ENCODE data around the gene ANXA10.
"Not testable (repeated sequence)": the region's sequence is repeated elsewhere in the genome, so short reads cannot be mapped to it uniquely, and the experiment has no call there.

Gene ANXA10

GRCh38 chr4:168092176-168092712, at the start of gene ANXA10:
Gene ANXA10 (plus strand): TSS chr4:168092537. CDS start chr4:168092701, 164 bp downstream.
- DNase-seq, result no peak

GRCh38 chr4:168045354-168045753, 47.0 kb upstream of the ANXA10 start:
- no peak for DNase-seq

DNA sequence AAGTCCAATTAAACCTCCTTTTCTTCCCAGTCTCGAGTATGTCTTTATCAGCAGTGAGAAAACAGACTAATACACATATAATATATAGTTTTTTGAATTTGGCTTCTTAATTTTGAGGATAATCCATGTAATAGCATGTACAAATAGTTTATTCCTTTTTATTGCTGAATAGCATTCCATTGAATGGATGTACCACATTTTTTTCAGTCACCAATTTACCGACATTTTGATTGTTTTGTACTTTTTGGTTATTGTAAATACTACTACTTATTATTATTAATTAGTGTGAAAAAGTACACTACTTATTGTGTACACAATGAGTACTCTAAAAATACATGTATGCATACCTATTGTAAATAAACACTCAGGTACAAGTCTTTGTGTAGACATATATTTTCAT, 42.3 kb upstream of the ANXA10 start:
- DNase-seq, result no peak

- DNase-seq, result no peak
These were observed 40.8 kb upstream of the ANXA10 start for GRCh38 chr4:168051526-168051925.

DNA sequence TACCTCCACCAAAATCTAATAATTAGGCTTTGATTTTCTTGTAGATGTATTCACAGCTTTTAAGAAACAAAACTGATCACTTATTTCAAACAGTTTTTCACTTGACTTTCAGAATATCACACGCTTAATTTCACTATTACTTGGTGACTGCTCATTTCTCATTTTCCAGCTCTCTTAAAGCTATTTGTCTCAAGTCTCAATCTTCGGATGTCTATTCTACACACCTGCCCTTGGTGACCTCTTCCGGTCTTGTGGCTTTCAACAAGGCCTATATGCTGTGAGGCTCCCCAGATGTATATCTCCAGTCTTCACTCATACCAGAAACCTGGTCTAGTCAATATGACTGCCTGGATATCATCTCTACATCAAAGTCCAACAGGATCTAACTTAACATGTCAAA, 34.9 kb upstream of the ANXA10 start:
- no peak for DNase-seq

GRCh38 chr4:168059251-168059650, 33.1 kb upstream of the ANXA10 start:
- DNase-seq, result peak; percentile 75

- no peak for DNase-seq
These were observed 29.3 kb upstream of the ANXA10 start for GRCh38 chr4:168063031-168063430.

GRCh38 chr4:168070903-168071302, 21.4 kb upstream of the ANXA10 start:
- no peak for DNase-seq

GRCh38 chr4:168071304-168071703, 21.0 kb upstream of the ANXA10 start:
- no peak for DNase-seq

- DNase-seq, result no peak
These were observed 17.5 kb upstream of the ANXA10 start for GRCh38 chr4:168074861-168075260.

DNA sequence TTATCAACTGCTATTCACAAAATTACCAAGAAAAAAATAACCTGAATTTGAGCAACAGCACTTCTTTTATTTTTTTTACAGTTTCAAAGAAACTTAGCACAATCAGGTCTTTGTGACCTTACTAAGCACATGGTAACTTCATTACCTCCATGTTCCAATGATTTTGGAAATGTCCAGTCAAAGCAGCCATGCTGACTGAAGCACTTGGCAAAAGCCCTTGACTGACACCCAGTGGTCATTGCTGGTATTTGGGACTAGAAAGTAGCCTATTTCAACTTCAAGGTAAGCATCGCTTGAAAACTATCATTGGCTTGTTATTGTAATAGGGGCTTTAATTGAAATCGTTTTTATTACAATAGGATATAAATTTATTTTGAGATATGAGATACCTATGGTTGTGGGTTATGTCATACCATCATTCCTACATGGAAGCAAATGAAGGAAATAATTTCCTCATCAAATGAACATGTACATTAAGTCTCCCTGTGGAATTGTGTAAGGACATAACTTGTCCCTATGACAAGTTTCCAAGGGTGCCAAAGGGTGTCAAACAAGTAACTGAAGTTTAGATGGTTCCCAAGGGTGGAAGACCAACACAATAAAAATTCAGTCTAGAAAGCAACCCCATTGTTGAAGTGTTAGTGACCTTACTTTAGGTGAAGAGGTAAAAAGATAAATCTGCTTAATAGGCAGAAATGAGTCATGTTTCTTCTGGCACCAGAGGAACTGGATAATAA, 15.2 kb upstream of the ANXA10 start:
- peak; percentile 35 for DNase-seq

- no peak for DNase-seq
These were observed 14.6 kb upstream of the ANXA10 start for GRCh38 chr4:168077726-168078239.

DNA sequence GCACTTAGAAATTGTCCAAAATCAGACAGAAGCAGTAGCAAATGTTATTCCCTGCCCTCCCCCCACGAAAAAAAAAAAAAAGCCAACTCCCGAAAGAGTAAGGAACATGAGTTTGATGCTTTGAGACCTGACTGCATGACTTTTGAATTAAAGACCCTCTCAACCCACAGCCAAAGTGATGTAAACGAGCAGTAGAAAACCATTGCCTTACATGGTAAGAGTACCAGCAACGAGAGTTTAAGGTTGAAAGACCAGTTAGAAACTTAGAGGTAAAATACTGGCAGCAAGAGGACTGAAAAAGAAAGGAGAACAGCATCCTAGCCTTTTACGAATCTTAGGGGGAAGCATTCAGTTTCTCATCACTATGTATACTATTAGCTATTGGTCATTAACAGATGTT, 10.0 kb upstream of the ANXA10 start:
- DNase-seq, result no peak

DNA sequence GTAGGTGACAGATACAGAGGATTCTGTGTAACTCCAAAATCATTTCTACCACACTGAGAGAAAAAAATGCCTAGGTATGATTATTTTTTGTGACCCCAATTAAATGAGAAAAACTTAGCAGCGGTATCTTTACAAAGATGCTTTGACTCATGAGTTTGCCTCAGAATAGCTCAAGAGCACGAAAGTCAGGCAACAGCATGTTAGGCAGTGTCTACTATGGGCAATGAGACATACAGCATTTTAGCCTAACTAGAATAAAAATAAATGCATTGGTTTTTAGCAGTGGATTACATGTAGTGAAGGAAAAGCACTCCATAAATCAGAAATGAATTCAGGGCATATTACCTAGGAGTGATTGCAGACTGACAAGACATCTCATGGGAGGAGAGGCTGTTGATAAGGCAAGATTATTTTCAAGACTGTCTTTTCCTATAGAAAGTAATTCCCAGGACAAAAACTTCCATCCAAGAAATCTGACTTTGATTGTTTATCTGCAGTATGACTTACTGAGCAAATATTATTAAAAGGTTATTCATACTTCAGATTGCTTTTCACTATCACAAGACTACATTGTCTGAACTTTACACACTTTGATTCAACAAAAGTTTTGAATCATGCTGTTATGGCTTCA, 3.6 kb downstream of the ANXA10 start:
- no peak for DNase-seq

DNA sequence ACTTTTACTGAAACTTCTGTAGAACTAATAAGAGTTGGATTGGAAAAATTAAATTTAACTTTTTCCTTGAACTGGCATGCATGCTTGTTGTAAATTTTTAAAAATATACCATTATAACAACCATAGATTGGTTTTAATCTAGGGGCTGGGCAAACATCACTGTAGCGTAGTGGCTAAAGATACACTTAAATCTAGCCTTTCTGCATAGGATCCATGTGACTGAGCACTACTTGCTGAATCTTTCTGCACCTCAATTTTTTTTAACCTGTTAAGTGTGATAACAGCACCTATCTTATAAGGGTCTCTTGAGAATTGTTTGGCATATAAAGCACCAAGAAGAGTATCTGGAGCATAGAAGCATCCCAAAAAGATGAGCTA, 4.1 kb downstream of the ANXA10 start:
- no peak for DNase-seq

GRCh38 chr4:168097161-168097560, 4.8 kb downstream of the ANXA10 start:
- no peak for DNase-seq

- DNase-seq, result peak; percentile 53
These were observed 5.9 kb downstream of the ANXA10 start for GRCh38 chr4:168098248-168098717.

DNA sequence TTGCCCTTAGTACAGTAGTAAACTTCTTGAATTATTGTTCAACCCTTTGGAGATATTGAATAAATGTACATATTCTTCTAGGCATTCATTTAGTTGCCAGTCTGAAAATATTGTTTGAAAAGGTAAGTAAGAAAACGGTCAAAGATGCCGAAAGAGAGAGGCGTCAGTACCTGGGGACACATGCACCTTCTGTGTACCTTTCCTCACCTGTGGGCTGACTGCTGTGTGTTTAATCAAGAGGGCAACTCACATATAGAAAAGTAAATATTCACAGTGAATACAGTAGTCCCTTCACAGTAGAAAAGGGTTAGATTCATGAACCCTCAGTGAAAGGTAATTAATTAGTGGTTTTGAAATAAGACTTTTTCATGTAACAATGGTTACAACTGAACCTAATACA, 6.9 kb downstream of the ANXA10 start:
- DNase-seq, result no peak

DNA sequence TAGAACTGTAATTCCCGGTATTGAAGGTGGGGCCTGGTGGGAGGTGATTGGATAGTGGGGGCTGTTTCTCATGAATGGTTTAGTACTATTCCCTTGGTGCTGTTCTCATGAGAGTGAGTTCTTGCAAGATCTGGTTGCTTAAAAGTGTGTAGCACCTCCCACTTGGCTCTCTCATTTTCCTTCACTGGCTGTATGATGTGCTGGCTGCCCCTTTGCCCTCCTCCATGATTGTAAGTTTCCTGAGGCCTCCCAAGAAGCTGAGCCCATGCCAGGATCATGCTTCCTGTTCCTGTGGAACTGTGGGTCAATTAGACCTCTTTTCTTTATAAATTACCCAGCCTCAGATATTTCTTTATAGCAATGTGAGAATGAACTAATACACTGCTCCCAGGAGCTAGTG, 8.7 kb downstream of the ANXA10 start:
- DNase-seq, result no peak

GRCh38 chr4:168102403-168102802, 10.1 kb downstream of the ANXA10 start:
- DNase-seq, result no peak

- no peak for DNase-seq
These were observed 17.2 kb downstream of the ANXA10 start for GRCh38 chr4:168109527-168109926.

DNA sequence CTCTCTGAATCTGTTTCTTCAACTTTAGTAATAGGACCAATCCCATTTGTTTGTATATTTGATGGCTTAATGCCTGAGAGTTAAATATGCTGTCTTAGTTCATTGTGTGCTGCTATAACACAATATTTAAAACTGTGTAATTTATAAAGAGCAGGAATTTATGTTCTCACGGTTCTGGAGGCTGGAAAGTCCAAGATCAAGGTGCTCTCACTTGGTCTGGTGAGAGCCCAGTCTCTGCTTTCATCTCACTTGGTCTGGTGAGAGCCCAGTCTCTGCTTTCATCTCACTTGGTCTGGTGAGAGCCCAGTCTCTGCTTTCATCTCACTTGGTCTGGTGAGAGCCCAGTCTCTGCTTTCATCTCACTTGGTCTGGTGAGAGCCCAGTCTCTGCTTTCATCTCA, 20.7 kb downstream of the ANXA10 start:
- not testable (repeated sequence) for DNase-seq

- DNase-seq, result no peak
These were observed 25.8 kb downstream of the ANXA10 start for GRCh38 chr4:168118116-168118655.

GRCh38 chr4:168119100-168119499, 26.8 kb downstream of the ANXA10 start:
- DNase-seq, result no peak

Data from HCEC 1CT (cell line).